HCEC 1CT (cell line): Measurements from ENCODE around the gene WSCD1.

Source experiments
- DNase-seq: peaks from one replicate; pipeline ENCODE4 v3.0.0-alpha.2; 2017

WSCD1 gene

GRCh38 chr17:6086603-6087400 lies 16.6 kb downstream of the WSCD1 start:
- DNase-seq, result no peak

- no peak for DNase-seq
Observed at GRCh38 chr17:6088141-6088540, 18.0 kb downstream of the WSCD1 start.

GRCh38 chr17:6090253-6090652 lies 20.1 kb downstream of the WSCD1 start:
- no peak for DNase-seq

GRCh38 chr17:6092182-6092902 lies 22.2 kb downstream of the WSCD1 start:
- no peak for DNase-seq

- DNase-seq, result no peak
Observed at GRCh38 chr17:6092903-6093468, 22.8 kb downstream of the WSCD1 start.

- DNase-seq, result no peak
Observed at GRCh38 chr17:6094453-6094852, 24.3 kb downstream of the WSCD1 start.

- DNase-seq, result no peak
Observed at GRCh38 chr17:6094926-6095325, 24.7 kb downstream of the WSCD1 start.

- DNase-seq, result no peak
Observed at GRCh38 chr17:6095501-6095900, 25.3 kb downstream of the WSCD1 start.

- no peak for DNase-seq
Observed at GRCh38 chr17:6096201-6097004, 26.2 kb downstream of the WSCD1 start.

- DNase-seq, result no peak
Observed at GRCh38 chr17:6097005-6097279, 26.8 kb downstream of the WSCD1 start.

- DNase-seq, result no peak
Observed at GRCh38 chr17:6098050-6098822, 28.1 kb downstream of the WSCD1 start.

GRCh38 chr17:6098823-6099180 lies 28.6 kb downstream of the WSCD1 start:
- DNase-seq, result no peak

GRCh38 chr17:6099492-6099891 lies 29.3 kb downstream of the WSCD1 start:
- DNase-seq, result no peak

- no peak for DNase-seq
Observed at GRCh38 chr17:6100146-6100545, 30.0 kb downstream of the WSCD1 start.

GRCh38 chr17:6100891-6101500 lies 30.8 kb downstream of the WSCD1 start:
- no peak for DNase-seq

- DNase-seq, result no peak
Observed at GRCh38 chr17:6101706-6102105, 31.5 kb downstream of the WSCD1 start.

GRCh38 chr17:6102615-6103014 lies 32.4 kb downstream of the WSCD1 start:
- DNase-seq, result no peak

- DNase-seq, result no peak
Observed at GRCh38 chr17:6104956-6105648, 34.9 kb downstream of the WSCD1 start.

- no peak for DNase-seq
Observed at GRCh38 chr17:6105649-6106007, 35.4 kb downstream of the WSCD1 start.

- DNase-seq, result no peak
Observed at GRCh38 chr17:6106212-6106611, 36.0 kb downstream of the WSCD1 start.

GRCh38 chr17:6107791-6108190 lies 37.6 kb downstream of the WSCD1 start:
- no peak for DNase-seq

- DNase-seq, result no peak
Observed at GRCh38 chr17:6108382-6108781, 38.2 kb downstream of the WSCD1 start.
